PC-3 (cell line): ENCODE measurements around the gene AFDN.

ENCODE experiments used
- EZH2 ChIP-seq: fragments of 300-600 bp; sonication (generic); IDR thresholded peaks from one replicate; pipeline ENCODE4 v1.6.1; 2017; ENCODE audit warnings: antibody characterized with exemption, mild to moderate bottlenecking, low read length; ENCODE audit not compliant: unreplicated experiment
- TF ChIP-seq, protein P1 (sequence below): fragments of 300-600 bp; sonication (generic); conservative IDR thresholded peaks from 2 replicates; pipeline ENCODE4 v1.5.1; 2017; ENCODE audit warnings: antibody characterized with exemption, low read depth, mild to moderate bottlenecking, low read length

DNA sequence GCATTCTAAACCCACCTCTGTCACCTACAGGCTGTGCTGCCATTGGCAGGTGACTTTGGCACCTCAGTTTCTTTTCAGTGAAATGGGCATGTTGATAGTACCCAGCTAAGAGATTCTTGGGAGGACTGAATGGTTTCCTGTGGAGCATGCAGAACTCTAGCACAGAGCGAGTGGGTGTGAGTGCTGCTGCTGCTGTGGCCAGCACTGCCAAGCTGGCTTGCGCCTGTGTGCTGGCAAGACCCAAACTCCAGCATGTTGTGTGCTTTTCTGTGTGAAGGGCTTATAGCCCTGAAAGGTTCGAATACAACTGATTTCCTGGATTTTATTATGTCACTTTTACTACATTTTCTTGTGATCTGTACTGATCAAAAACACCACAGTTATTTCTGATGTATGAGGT, 92.6 kb downstream of the AFDN start:
- TF ChIP-seq, protein P1, sequence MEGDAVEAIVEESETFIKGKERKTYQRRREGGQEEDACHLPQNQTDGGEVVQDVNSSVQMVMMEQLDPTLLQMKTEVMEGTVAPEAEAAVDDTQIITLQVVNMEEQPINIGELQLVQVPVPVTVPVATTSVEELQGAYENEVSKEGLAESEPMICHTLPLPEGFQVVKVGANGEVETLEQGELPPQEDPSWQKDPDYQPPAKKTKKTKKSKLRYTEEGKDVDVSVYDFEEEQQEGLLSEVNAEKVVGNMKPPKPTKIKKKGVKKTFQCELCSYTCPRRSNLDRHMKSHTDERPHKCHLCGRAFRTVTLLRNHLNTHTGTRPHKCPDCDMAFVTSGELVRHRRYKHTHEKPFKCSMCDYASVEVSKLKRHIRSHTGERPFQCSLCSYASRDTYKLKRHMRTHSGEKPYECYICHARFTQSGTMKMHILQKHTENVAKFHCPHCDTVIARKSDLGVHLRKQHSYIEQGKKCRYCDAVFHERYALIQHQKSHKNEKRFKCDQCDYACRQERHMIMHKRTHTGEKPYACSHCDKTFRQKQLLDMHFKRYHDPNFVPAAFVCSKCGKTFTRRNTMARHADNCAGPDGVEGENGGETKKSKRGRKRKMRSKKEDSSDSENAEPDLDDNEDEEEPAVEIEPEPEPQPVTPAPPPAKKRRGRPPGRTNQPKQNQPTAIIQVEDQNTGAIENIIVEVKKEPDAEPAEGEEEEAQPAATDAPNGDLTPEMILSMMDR: no peak
- TF ChIP-seq EZH2: no peak
